Measurements from ENCODE around the gene FABP3.

- no peak for TF ChIP-seq CTCF (IDR thresholded peaks at IDR 0.05 in 4 of 5, conservative IDR thresholded peaks at IDR 0.05 in 1 of 5)
- no peak for TF ChIP-seq POLR2A (IDR thresholded peaks at IDR 0.05)
Measured at GRCh38 chr1:31370565-31370964, 2.3 kb downstream of the FABP3 start.
